GM19438 (cell line): Measurements from ENCODE around the gene DMAC2.
"Not testable (repeated sequence)": the region's sequence is repeated elsewhere in the genome, so short reads cannot be mapped to it uniquely, and the experiment has no call there.

ENCODE experiments used
- ATAC-seq: cut with Tn5 transposase; IDR thresholded peaks from one replicate; pipeline ENCODE4 v1.9.1; 2021; ENCODE audit warnings: low read depth; ENCODE audit not compliant: unreplicated experiment

The DMAC2 gene

GRCh38 chr19:41402010-41402409 is 37.7 kb downstream of the DMAC2 start:
- ATAC-seq, result no peak

- ATAC-seq, result no peak
These were observed 38.2 kb downstream of the DMAC2 start for GRCh38 chr19:41401483-41401882.

- no peak for ATAC-seq
These were observed 40.2 kb downstream of the DMAC2 start for GRCh38 chr19:41399525-41399924.

- no peak for ATAC-seq
These were observed 40.6 kb downstream of the DMAC2 start for GRCh38 chr19:41399091-41399490.

- no peak for ATAC-seq
These were observed 41.1 kb downstream of the DMAC2 start for GRCh38 chr19:41398598-41398997.

DNA sequence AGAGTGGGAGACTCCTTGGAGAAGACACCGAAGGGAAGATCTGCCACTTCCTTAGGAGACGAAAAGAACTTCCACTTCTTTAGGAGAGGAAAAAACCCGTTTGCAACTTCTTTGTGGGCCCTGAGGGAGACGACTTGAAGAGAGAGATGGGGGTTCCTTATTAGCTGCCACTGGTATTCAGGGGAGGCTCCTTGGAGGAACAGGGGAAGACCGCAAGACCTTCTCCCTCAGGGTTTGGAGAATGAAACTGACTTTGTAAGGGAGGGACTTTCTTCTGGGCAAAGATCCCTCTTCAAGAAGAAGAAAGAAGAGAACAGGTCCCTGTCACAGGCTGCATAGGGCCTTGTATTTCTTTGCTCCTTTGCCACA is 41.7 kb downstream of the DMAC2 start:
- no peak for ATAC-seq

DNA sequence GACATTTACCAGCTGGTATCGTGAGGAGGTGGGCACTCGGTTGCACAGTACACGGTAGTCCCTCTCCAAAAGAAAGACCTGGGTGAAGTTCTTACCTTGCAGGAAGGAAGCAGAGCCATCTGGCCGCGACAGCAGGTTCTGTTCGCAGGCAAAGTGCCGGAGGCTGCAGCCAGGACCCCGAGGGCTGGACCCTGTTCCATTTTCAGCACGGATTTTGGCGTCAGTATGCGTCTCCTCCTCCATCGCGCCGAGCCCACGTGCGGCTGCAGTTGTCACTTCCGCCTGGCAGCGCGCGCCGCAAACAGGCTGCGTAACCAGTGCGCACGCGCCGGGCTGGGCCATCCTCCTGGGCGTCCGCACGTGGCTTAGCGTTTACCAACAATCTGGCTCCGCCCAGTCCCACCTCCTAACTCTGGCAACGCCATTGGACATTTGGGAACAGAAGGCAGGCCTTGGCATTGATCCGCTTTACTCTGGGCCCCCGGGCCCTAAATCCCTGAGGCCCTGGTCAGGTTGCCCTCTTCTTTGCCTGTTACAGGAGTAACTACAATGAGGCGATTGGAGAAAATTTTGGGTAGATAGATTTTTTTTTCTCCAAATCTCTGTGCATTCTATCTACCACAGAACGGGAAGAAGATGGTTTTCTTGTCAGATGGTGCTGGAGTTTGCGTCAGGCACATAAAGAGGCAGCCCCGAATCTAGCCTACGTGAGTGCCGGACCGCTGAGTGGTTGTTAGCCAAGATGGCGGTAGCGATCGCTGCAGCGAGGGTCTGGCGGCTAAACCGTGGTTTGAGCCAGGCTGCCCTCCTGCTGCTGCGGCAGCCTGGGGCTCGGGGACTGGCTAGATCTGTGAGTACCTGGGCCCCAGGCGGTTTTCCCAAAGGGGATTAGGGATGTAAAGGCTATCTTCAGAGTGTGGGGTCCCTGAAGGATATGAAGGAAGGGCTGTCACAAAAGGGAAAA is 42.3 kb downstream of the DMAC2 start, which contains the start of the genes BCKDHA and EXOSC5:
TSS of gene BCKDHA (plus strand) at position 733 of the 964 bp plus-strand sequence. CDS start at position 743, 10 bp downstream.
TSS of gene EXOSC5 (minus strand) at position 274 of the 964 bp plus-strand sequence. CDS start at position 243, 31 bp downstream.
- ATAC-seq, result peak; percentile 82

DNA sequence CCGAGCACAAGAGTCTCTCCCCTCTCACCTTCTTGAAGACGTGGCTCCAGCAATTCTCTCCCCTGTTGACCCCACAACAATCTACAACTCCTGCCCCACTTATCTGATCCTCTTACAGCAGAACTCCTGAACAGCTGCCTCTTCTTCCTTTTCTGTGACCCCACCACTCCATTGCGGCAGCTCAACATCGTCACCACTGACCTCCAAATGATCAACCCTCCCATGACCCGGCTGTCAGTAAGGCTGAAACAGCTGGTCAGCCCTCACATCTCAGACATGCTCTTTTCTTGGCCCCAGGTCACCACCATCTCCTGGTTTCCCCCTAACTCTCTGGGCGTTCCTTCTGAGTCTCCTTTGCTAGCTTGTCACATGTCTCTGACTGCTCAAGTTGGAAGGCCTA is 44.4 kb downstream of the DMAC2 start:
- ATAC-seq, result no peak

DNA sequence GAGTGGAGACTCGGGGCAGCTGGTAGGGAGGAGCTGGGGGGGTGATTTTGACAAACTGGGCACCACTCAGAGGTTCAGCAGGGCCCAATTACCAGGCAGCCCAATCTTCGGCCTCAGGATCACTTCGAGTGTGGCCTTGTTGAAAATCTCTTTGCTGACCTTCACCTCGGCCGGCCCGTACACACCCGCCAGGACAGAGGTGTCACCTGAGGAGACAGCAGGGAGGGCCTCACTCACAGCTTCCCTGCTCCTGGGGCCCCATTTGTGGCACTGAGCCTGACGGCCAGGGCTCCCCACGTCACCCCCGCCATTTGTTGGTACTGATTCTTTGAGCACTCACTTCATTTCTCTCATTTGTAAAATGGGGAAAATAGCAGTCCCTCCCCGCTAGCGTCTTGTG is 46.9 kb downstream of the DMAC2 start:
- ATAC-seq, result no peak

DNA sequence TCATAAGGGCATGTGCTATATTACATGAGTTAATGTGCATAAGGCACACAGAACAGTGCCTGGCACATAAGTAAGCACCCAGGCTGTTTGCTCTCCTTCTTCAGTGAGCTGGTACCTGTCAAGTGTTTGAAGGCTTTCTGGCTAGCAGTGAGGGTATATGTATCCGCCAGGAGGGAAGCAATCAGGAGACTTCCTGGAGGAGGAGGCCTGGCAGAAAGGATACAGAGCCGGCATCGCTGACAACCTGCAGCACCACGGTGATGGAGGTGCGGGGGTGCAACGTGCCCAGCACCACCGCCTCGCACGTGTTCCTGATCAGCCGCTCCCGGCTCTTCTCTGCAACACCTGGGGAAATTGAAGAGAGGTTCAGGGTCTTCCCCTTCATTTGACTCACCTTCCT is 48.1 kb downstream of the DMAC2 start:
- no peak for ATAC-seq

DNA sequence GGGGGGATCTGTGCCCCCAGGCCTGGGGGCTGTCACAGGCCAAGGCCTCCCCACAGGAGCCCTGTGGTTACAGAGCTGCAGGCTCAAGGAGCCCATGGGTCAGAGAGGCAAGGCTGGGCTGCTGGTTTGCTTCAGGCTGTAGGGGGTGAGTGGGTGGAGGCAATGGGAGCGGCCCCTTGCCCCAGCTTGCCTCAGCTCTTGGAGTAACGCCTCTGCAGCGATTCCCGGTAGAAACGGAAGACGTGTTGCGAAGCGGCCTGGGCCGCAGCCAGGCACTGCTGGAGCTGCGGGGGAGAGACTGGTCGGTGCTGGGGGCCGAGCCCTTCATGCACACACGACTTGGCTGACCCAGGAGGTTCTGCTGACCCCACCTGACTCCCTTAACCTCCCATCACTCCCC is 53.3 kb downstream of the DMAC2 start:
- no peak for ATAC-seq

GRCh38 chr19:41384351-41384750 is 55.4 kb downstream of the DMAC2 start:
- no peak for ATAC-seq

DNA sequence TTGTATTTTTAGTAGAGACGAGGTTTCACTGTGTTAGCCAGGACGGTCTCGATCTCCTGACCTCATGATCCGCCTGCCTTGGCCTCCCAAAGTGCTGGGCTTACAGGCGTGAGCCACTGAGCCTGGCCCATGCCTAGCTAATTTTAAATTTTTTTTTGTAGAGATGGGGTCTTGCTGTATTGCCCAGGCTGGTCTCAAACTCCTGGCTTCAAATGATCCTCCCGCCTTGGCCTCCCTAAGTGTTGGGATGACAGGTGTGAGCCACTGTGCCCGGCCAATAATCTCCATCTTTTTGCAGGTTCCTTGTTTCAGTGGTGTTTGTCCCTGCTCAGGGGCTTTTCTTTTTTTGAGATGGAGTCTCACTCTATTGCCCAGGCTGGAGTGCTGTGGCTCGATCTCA is 58.2 kb downstream of the DMAC2 start:
- not testable (repeated sequence) for ATAC-seq
